Metanephros (tissue), 2 donors: ENCODE measurements around the gene TSC1. TPM values are rescaled to one million over a fixed set of nuclear protein-coding genes. Genes with fewer than 3 reads are reported as not detected.

Source experiments
- small RNA-seq: library from RNA; depleted of rRNA; stranded (forward); fragments of <200 nt; gene quantifications from one replicate; pipeline ENCODE3, GENCODE V24; 2014; ENCODE audit warnings: low replicate concordance
- total RNA-seq: library from RNA; depleted of rRNA; stranded (reverse); fragments of >200 nt; gene quantifications from one replicate; pipeline ENCODE4 v1.2.3, GENCODE V29; 2014

The TSC1 gene
- total RNA-seq = 63.8 TPM

GRCh38 chr9:132944294-132945185, at the start of gene TSC1:
TSC1 (minus strand) TSS chr9:132944616; CDS start chr9:132928872, 15,744 bp downstream.

GRCh38 chr9:132978451-132979131, 34.2 kb upstream of the TSC1 start, which contains the start of gene GFI1B:
GFI1B (plus strand) TSS chr9:132978694; CDS start chr9:132986679, 7,985 bp downstream.

GRCh38 chr9:132878695-132879456, 65.5 kb downstream of the TSC1 start, which contains the start of gene SPACA9:
SPACA9 (plus strand) TSS chr9:132878898; CDS start chr9:132883948, 5,050 bp downstream.

GRCh38 chr9:132877824-132878694, 66.4 kb downstream of the TSC1 start, which contains the start of gene AK8:
AK8 (minus strand) TSS chr9:132878284; CDS start chr9:132878255, 29 bp downstream.

Small RNA genes lying within 50 kb of the gene (small RNA-seq; reads per million reads assigned to genes)
- not detected for gene AL593851.1
- 0.23 reads per million, percentile 9 among the genes with 10 or more reads in this experiment for gene MIR548AW
- gene RNU7-21P = not detected

Other genes with a start within 250 kb of the TSC1 start
- gene AK8, start 66.3 kb downstream of the TSC1 start, total RNA-seq = 1.9 TPM
- gene SPACA9, start 65.7 kb downstream of the TSC1 start, total RNA-seq = 6.0 TPM
- 2.0 TPM for gene GFI1B, start 34.1 kb upstream of the TSC1 start, total RNA-seq
- 46.4 TPM for gene GTF3C5, start 86.4 kb upstream of the TSC1 start, total RNA-seq
- gene CEL, start 117.4 kb upstream of the TSC1 start, total RNA-seq = 4.4 TPM
- gene RALGDS, start 176.6 kb upstream of the TSC1 start, total RNA-seq = 42.4 TPM
- 5.6 TPM for gene GBGT1, start 219.3 kb upstream of the TSC1 start, total RNA-seq